Astrocyte (in vitro differentiated cells and primary cell): Measurements from ENCODE around the gene TBRG4.

Experiments used
- CTCF ChIP-seq: IDR thresholded peaks from 2 replicates; pipeline ENCODE4 v1.5.1; 2011; ENCODE audit warnings: low read depth, mild to moderate bottlenecking, inconsistent platforms, low read length, moderate library complexity; ENCODE audit not compliant: insufficient read depth
- EZH2 ChIP-seq: IDR thresholded peaks from 2 replicates; pipeline ENCODE4 v1.6.1; 2012; ENCODE audit warnings: mild to moderate bottlenecking, low read length, inconsistent platforms; ENCODE audit not compliant: insufficient read depth

GRCh38 chr7:45074528-45075354 is 36.8 kb downstream of the TBRG4 start:
- TF ChIP-seq CTCF: no peak
- TF ChIP-seq EZH2: no peak
